Measurements from ENCODE around the gene ETF1. TPM values are rescaled to one million over a fixed set of nuclear protein-coding genes. Genes with fewer than 3 reads are reported as not detected.
A peak's percentile ranks its signal among the peaks of the same experiment; 100 is the strongest.

ETF1 gene
- total RNA-seq, result 50.6 and 53.4 TPM in 2 replicates
- 31.2 and 37.2 TPM in 2 replicates for polyA plus RNA-seq

DNA sequence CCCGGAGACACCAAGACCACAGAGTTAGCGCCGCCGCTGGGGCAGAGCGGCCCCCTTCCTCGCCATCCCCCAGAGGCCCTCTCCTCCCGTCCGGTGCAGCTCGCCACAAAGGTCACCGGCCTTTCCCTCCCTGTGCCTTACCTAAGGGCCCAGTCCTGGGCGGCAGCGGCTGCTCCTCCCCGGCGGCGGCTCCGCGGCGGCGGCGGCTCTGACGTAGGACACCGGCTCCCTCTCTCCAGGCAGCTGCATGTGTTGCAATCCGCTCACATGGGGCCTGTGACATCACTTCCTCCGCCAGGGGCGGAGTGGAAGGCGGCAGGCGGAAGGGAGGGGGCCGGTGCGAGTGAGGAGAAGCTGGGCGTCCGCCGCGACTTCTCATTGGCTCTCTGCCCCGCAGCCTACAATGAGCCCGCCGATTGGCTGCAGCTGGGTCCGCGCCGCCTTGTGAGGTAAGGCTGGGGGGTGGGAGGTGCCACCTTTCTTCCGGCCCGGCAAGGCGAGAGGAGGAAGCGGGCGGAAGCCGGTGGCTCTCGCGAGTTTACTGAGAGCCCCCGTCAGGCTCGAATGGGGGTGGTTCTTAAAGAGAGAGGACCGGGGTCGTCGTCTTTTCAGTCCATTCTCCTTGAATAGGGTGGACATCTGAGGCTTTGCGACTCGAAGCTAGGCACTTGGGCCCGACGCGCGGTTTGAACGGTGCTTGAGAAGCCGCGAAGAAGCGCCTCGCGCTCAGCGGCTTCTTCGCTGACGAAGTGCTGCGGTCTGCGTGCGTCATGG, at the start of gene ETF1:
Gene ETF1 (minus strand): TSS at position 281 of the 774 bp plus-strand sequence. CDS start 318 bp downstream, outside the sequence.
- Histone ChIP-seq H3K27me3 (no peaks in the 10 kb centered on the region), H3K27ac (peak within 1 kb of the TSS; percentile 96), H3K4me1 (ENCODE audit: low read depth) (peaks cover 38% of the 10 kb centered on the region), H3K36me3 (no peaks in the 10 kb centered on the region), H3K4me3 (peak within 1 kb of the TSS; percentile 77), H3K9me3 (ENCODE audit: low read depth) (no peaks in the 10 kb centered on the region)
- DNase-seq (ENCODE audit: low read depth in 1 of 2, low spot score in 1 of 2), result peak; percentile 100
- TF ChIP-seq, protein P1, sequence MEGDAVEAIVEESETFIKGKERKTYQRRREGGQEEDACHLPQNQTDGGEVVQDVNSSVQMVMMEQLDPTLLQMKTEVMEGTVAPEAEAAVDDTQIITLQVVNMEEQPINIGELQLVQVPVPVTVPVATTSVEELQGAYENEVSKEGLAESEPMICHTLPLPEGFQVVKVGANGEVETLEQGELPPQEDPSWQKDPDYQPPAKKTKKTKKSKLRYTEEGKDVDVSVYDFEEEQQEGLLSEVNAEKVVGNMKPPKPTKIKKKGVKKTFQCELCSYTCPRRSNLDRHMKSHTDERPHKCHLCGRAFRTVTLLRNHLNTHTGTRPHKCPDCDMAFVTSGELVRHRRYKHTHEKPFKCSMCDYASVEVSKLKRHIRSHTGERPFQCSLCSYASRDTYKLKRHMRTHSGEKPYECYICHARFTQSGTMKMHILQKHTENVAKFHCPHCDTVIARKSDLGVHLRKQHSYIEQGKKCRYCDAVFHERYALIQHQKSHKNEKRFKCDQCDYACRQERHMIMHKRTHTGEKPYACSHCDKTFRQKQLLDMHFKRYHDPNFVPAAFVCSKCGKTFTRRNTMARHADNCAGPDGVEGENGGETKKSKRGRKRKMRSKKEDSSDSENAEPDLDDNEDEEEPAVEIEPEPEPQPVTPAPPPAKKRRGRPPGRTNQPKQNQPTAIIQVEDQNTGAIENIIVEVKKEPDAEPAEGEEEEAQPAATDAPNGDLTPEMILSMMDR (IDR thresholded peaks at IDR 0.05; ENCODE audit: low read depth, low read length), result no peak

DNA sequence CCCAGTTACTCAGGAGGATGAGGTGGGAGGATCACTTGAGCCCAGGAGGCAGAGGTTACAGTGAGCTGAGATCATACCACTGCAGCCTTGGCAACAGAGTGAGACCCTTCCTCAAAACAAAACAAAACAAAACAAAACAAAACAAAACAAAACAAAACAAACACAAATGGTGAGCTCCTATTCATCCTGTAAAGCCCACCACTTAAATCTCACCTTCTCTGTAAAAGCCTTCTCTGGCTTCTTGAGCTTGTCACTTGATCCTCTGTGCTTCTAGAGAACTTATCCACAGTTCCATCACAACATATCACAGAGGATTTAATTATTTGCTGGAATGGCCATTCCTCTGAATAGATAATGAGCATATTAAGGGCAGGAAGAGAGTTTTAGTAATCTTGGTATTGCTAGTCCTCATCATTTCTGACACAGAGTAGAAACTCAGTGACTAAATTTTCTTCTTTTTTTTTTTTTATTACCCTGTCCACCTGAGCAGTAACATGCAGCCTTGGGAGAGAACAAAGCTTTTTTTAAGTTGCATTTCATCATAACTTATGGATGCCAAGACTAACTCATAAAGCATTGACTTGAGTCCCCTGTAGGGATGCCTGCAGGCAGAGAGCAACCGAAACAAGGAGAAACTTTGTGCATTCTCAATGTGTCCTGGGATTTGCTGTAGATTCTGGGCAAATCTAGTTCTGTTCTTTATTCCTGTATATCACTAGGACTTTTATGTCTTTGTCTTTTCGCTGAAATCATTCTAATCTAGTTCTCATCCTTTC, 45.2 kb upstream of the ETF1 start:
- TF ChIP-seq, protein P1 (IDR thresholded peaks at IDR 0.05; ENCODE audit: low read depth, low read length), result no peak
- no peak overlapping the region for H3K27ac ChIP-seq
- H3K9me3 ChIP-seq (ENCODE audit: low read depth), result no peaks in the 10 kb centered on the region
- no peaks in the 10 kb centered on the region for H3K27me3 ChIP-seq
- H3K4me1 ChIP-seq (ENCODE audit: low read depth), result no peaks in the 10 kb centered on the region
- no peak for DNase-seq (ENCODE audit: low read depth in 1 of 2, low spot score in 1 of 2)
- no peak overlapping the region for H3K4me3 ChIP-seq
- H3K36me3 ChIP-seq, result no peaks in the 10 kb centered on the region

DNA sequence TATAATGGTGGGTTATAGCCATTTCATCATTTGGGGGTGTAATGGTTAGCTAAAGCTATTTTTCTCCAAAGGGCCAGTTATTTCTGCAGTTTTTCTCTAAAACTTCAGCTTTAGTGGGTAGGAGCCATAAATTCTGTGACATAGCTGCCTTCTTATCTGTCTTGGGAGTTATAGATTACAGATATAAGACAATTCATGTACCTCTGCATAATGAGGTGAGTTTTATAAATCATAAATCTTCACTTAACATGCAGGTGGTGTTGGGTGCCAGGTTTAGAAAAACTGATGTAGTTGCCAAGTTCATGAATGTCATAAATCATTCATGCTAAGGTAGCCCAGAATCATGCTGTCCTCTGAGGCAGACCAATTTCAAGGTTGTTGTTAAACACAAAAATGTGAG, 42.1 kb upstream of the ETF1 start:
- no peaks in the 10 kb centered on the region for H3K9me3 ChIP-seq (ENCODE audit: low read depth)
- TF ChIP-seq, protein P1 (IDR thresholded peaks at IDR 0.05; ENCODE audit: low read depth, low read length), result no peak
- H3K27ac ChIP-seq, result no peak overlapping the region
- H3K4me3 ChIP-seq, result no peak overlapping the region
- H3K36me3 ChIP-seq, result no peaks in the 10 kb centered on the region
- H3K27me3 ChIP-seq, result no peaks in the 10 kb centered on the region
- H3K4me1 ChIP-seq (ENCODE audit: low read depth), result peaks cover 3% of the 10 kb centered on the region
- no peak for DNase-seq (ENCODE audit: low read depth in 1 of 2, low spot score in 1 of 2)

DNA sequence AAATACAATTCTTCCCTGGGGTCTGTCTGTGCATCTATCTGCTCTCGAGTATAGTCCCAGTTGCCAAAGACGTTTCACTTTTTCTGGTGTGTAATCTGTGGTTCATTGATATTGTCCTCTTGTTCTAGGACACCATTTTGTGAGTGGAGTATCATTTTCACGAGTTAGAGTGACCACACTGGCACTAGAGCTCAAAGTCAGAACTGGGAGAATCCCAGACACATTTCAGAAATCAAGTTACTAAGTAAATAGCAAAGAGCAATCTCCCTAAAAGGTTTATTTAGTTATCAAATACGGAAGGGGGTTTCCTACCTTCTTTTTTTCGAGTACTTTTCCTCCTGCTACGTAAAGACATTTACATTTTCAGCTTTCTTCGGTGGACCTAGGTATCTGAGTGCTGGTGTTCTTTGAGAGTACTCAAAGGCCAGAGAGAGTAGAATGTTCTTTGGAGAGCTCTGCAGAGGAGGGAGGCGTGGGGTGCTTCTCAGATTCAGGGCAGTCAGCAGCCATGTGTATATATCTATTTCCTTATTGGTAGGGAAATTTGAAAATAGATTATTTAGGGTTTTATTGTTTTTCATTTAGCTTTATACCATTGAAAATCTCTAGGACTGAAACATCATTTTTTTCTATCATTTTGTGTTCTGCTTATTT, 41.1 kb upstream of the ETF1 start:
- DNase-seq (ENCODE audit: low read depth in 1 of 2, low spot score in 1 of 2), result no peak
- Histone ChIP-seq H3K9me3 (ENCODE audit: low read depth) (no peaks in the 10 kb centered on the region), H3K4me3 (no peak overlapping the region), H3K27me3 (no peaks in the 10 kb centered on the region), H3K36me3 (no peaks in the 10 kb centered on the region), H3K27ac (no peak overlapping the region), H3K4me1 (ENCODE audit: low read depth) (peaks cover 3% of the 10 kb centered on the region)
- TF ChIP-seq, protein P1 (IDR thresholded peaks at IDR 0.05; ENCODE audit: low read depth, low read length), result no peak

DNA sequence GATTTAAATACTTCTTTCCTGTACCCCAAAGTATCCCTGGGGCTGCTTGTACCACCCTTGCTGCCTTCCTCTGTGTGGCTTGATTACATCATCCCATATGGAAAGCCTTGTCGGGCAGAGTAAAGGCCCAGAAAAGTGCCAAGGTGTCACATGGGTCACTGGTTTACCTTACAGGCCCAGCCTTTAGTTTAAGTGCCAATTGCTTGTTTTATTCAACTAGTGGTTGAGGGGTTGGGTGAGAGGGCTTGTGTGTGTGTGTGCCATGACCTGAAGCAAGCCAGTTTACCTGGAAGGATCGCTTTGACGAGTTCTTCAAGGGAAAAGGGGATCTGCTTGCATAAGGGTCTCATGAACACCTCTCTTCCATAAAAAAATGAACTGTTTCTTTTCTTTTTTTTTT, 39.9 kb upstream of the ETF1 start:
- Histone ChIP-seq H3K27me3 (no peaks in the 10 kb centered on the region), H3K36me3 (no peaks in the 10 kb centered on the region), H3K9me3 (ENCODE audit: low read depth) (no peaks in the 10 kb centered on the region), H3K27ac (no peak overlapping the region), H3K4me3 (no peak overlapping the region), H3K4me1 (ENCODE audit: low read depth) (peaks cover 3% of the 10 kb centered on the region)
- TF ChIP-seq, protein P1 (IDR thresholded peaks at IDR 0.05; ENCODE audit: low read depth, low read length), result no peak
- DNase-seq (ENCODE audit: low read depth in 1 of 2, low spot score in 1 of 2), result no peak
